HUES64 (cell line): ENCODE data around the gene CACNG5.

Source experiments
- H3K27ac ChIP-seq: 2 replicates; pipeline ENCODE4 v1.7.0; 2013; ENCODE audit warnings: low read depth, low read length, inconsistent platforms
- H3K27me3 ChIP-seq: 2 replicates; pipeline ENCODE4 v1.6.1; 2013; ENCODE audit warnings: mild to moderate bottlenecking, low read length; ENCODE audit not compliant: insufficient read depth
- H3K36me3 ChIP-seq: 2 replicates; pipeline ENCODE4 v1.6.1; 2013; ENCODE audit warnings: mild to moderate bottlenecking, low read length; ENCODE audit not compliant: insufficient read depth
- H3K4me1 ChIP-seq: 2 replicates; pipeline ENCODE4 v1.6.1; 2013; ENCODE audit warnings: mild to moderate bottlenecking, low read length, moderate library complexity; ENCODE audit not compliant: insufficient read depth
- H3K4me3 ChIP-seq: 2 replicates; pipeline ENCODE4 v1.5.1; 2013; ENCODE audit warnings: mild to moderate bottlenecking, low read length, moderate library complexity
- H3K9ac ChIP-seq: 2 replicates; pipeline ENCODE4 v1.6.1; 2013; ENCODE audit warnings: mild to moderate bottlenecking, low read depth, low read length
- H3K9me3 ChIP-seq: 2 replicates; pipeline ENCODE4 v1.6.1; 2013; ENCODE audit warnings: low read depth, low read length; ENCODE audit not compliant: insufficient read depth
- WGBS: fragments of 150-250, 120-280 bp; methylation state at CpG from one replicate; pipeline ENCODE4 v1.1.7; 2013; ENCODE audit warnings: missing lambda C conversion rate; 5-methylcytosine and 5-hydroxymethylcytosine counted together

Gene CACNG5

GRCh38 chr17:66925811-66926500 lies 91.0 kb downstream of the CACNG5 start:
- Histone ChIP-seq H3K36me3 (no peaks in the 10 kb centered on the region), H3K9me3 (no peaks in the 10 kb centered on the region), H3K9ac (no peak overlapping the region), H3K4me3 (no peak overlapping the region), H3K27me3 (no peaks in the 10 kb centered on the region), H3K27ac (no peak overlapping the region), H3K4me1 (peaks cover 10% of the 10 kb centered on the region; the same call in 1 of the 2 replicates)
- WGBS = 93% methylated on average over 8 of the region's 8 CpGs

GRCh38 chr17:66928949-66929348 lies 94.0 kb downstream of the CACNG5 start:
- Histone ChIP-seq H3K9me3 (no peaks in the 10 kb centered on the region), H3K4me3 (no peak overlapping the region), H3K27me3 (no peaks in the 10 kb centered on the region), H3K4me1 (peaks cover 9% of the 10 kb centered on the region; the same call in 1 of the 2 replicates), H3K27ac (no peak overlapping the region), H3K9ac (no peak overlapping the region), H3K36me3 (no peaks in the 10 kb centered on the region)
- 92% methylated on average over 5 of the region's 5 CpGs for WGBS

- H3K4me1 ChIP-seq = peaks cover 3% of the 10 kb centered on the region; the same call in 1 of the 2 replicates
- no peak overlapping the region for H3K4me3 ChIP-seq
- H3K27me3 ChIP-seq = no peaks in the 10 kb centered on the region
- no peaks in the 10 kb centered on the region for H3K36me3 ChIP-seq
- H3K27ac ChIP-seq = no peak overlapping the region
- 50% methylated on average over 1 of the region's 1 CpG for WGBS
- H3K9ac ChIP-seq = no peak overlapping the region
- H3K9me3 ChIP-seq = no peaks in the 10 kb centered on the region
These were observed 94.7 kb downstream of the CACNG5 start for GRCh38 chr17:66929591-66929990.

- Histone ChIP-seq H3K9ac (no peak overlapping the region), H3K4me1 (peaks cover under 1% of the 10 kb centered on the region; the same call in 1 of the 2 replicates), H3K36me3 (no peaks in the 10 kb centered on the region), H3K4me3 (no peak overlapping the region), H3K27ac (no peak overlapping the region), H3K9me3 (no peaks in the 10 kb centered on the region), H3K27me3 (no peaks in the 10 kb centered on the region)
- WGBS = 91% methylated on average over 3 of the region's 3 CpGs
These were observed 96.0 kb downstream of the CACNG5 start for GRCh38 chr17:66930933-66931332.

GRCh38 chr17:66932311-66932710 lies 97.4 kb downstream of the CACNG5 start:
- Histone ChIP-seq H3K4me1 (no peaks in the 10 kb centered on the region), H3K9ac (no peak overlapping the region), H3K27ac (no peak overlapping the region), H3K36me3 (no peaks in the 10 kb centered on the region), H3K9me3 (peaks cover 7% of the 10 kb centered on the region; the same call in 1 of the 2 replicates), H3K27me3 (no peaks in the 10 kb centered on the region), H3K4me3 (no peak overlapping the region)
- WGBS = 92% methylated on average over 2 of the region's 2 CpGs

GRCh38 chr17:66934040-66934439 lies 99.1 kb downstream of the CACNG5 start:
- Histone ChIP-seq H3K36me3 (no peaks in the 10 kb centered on the region), H3K4me3 (no peak overlapping the region), H3K9me3 (peaks cover 15% of the 10 kb centered on the region), H3K27me3 (no peaks in the 10 kb centered on the region), H3K4me1 (no peaks in the 10 kb centered on the region), H3K27ac (no peak overlapping the region), H3K9ac (no peak overlapping the region)
- WGBS = 83% methylated on average over 2 of the region's 2 CpGs
